ENCODE data around the gene ANXA10. TPM values are rescaled to one million over a fixed set of nuclear protein-coding genes. Genes with fewer than 3 reads are reported as not detected.

Gene ANXA10
- total RNA-seq, 1 experiment from 2014 or later, result not detected

DNA sequence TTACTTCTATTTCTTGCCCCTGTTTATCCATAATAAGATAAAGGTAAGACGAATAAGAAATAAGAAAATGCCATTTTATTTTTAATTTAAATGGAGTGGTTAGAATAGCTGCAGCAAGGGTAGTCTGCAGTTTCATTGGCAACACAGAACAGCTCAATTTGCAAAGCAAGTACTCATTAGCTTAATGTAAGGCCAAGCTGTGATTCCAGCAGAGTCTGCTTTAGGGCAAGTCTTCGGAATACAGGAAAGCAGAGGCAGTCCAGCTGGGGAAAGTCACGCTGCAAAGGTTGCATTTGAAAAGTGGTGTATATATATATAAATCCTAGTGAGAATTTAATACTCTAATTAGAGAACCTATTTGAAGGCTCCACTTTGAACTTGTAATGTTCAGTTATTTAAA is 59.0 kb downstream of the ANXA10 start:
- DNase-seq (ENCODE audit: low spot score) (no peak), ATAC-seq (peak; percentile 90)
- no peaks in the 10 kb centered on the region for H3K27me3 Mint-ChIP-seq (ENCODE audit: low read depth)
- H3K36me3 Mint-ChIP-seq, result no peaks in the 10 kb centered on the region
- no peaks in the 10 kb centered on the region for H3K9me3 Mint-ChIP-seq
- TF ChIP-seq FOXJ3 (CRISPR knock-in tag; IDR thresholded peaks at IDR 0.05; ENCODE audit: borderline replicate concordance), result no peak
- TF ChIP-seq JAZF1 (CRISPR knock-in tag; IDR thresholded peaks at IDR 0.05), result no peak
- TF ChIP-seq ZNF138 (CRISPR knock-in tag; conservative IDR thresholded peaks at IDR 0.05), result no peak
- TF ChIP-seq, protein P1, sequence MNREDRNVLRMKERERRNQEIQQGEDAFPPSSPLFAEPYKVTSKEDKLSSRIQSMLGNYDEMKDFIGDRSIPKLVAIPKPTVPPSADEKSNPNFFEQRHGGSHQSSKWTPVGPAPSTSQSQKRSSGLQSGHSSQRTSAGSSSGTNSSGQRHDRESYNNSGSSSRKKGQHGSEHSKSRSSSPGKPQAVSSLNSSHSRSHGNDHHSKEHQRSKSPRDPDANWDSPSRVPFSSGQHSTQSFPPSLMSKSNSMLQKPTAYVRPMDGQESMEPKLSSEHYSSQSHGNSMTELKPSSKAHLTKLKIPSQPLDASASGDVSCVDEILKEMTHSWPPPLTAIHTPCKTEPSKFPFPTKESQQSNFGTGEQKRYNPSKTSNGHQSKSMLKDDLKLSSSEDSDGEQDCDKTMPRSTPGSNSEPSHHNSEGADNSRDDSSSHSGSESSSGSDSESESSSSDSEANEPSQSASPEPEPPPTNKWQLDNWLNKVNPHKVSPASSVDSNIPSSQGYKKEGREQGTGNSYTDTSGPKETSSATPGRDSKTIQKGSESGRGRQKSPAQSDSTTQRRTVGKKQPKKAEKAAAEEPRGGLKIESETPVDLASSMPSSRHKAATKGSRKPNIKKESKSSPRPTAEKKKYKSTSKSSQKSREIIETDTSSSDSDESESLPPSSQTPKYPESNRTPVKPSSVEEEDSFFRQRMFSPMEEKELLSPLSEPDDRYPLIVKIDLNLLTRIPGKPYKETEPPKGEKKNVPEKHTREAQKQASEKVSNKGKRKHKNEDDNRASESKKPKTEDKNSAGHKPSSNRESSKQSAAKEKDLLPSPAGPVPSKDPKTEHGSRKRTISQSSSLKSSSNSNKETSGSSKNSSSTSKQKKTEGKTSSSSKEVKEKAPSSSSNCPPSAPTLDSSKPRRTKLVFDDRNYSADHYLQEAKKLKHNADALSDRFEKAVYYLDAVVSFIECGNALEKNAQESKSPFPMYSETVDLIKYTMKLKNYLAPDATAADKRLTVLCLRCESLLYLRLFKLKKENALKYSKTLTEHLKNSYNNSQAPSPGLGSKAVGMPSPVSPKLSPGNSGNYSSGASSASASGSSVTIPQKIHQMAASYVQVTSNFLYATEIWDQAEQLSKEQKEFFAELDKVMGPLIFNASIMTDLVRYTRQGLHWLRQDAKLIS (CRISPR knock-in tag; IDR thresholded peaks at IDR 0.05; ENCODE audit: borderline replicate concordance), result no peak
- TF ChIP-seq FOXP1 (CRISPR knock-in tag; IDR thresholded peaks at IDR 0.05; ENCODE audit: borderline replicate concordance), result no peak
- TF ChIP-seq, protein P2, sequence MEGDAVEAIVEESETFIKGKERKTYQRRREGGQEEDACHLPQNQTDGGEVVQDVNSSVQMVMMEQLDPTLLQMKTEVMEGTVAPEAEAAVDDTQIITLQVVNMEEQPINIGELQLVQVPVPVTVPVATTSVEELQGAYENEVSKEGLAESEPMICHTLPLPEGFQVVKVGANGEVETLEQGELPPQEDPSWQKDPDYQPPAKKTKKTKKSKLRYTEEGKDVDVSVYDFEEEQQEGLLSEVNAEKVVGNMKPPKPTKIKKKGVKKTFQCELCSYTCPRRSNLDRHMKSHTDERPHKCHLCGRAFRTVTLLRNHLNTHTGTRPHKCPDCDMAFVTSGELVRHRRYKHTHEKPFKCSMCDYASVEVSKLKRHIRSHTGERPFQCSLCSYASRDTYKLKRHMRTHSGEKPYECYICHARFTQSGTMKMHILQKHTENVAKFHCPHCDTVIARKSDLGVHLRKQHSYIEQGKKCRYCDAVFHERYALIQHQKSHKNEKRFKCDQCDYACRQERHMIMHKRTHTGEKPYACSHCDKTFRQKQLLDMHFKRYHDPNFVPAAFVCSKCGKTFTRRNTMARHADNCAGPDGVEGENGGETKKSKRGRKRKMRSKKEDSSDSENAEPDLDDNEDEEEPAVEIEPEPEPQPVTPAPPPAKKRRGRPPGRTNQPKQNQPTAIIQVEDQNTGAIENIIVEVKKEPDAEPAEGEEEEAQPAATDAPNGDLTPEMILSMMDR (IDR thresholded peaks at IDR 0.05), result no peak
- TF ChIP-seq ATF1 (CRISPR knock-in tag; IDR thresholded peaks at IDR 0.05), result no peak
- TF ChIP-seq, protein P3, sequence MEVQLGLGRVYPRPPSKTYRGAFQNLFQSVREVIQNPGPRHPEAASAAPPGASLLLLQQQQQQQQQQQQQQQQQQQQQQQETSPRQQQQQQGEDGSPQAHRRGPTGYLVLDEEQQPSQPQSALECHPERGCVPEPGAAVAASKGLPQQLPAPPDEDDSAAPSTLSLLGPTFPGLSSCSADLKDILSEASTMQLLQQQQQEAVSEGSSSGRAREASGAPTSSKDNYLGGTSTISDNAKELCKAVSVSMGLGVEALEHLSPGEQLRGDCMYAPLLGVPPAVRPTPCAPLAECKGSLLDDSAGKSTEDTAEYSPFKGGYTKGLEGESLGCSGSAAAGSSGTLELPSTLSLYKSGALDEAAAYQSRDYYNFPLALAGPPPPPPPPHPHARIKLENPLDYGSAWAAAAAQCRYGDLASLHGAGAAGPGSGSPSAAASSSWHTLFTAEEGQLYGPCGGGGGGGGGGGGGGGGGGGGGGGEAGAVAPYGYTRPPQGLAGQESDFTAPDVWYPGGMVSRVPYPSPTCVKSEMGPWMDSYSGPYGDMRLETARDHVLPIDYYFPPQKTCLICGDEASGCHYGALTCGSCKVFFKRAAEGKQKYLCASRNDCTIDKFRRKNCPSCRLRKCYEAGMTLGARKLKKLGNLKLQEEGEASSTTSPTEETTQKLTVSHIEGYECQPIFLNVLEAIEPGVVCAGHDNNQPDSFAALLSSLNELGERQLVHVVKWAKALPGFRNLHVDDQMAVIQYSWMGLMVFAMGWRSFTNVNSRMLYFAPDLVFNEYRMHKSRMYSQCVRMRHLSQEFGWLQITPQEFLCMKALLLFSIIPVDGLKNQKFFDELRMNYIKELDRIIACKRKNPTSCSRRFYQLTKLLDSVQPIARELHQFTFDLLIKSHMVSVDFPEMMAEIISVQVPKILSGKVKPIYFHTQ (CRISPR knock-in tag; IDR thresholded peaks at IDR 0.05), result no peak
- no peak for TF ChIP-seq ZNF671 (CRISPR knock-in tag; IDR thresholded peaks at IDR 0.05)
- TF ChIP-seq, protein P4, sequence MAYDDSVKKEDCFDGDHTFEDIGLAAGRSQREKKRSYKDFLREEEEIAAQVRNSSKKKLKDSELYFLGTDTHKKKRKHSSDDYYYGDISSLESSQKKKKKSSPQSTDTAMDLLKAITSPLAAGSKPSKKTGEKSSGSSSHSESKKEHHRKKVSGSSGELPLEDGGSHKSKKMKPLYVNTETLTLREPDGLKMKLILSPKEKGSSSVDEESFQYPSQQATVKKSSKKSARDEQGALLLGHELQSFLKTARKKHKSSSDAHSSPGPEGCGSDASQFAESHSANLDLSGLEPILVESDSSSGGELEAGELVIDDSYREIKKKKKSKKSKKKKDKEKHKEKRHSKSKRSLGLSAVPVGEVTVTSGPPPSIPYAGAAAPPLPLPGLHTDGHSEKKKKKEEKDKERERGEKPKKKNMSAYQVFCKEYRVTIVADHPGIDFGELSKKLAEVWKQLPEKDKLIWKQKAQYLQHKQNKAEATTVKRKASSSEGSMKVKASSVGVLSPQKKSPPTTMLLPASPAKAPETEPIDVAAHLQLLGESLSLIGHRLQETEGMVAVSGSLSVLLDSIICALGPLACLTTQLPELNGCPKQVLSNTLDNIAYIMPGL (CRISPR knock-in tag; IDR thresholded peaks at IDR 0.05), result no peak
- no peak for TF ChIP-seq GABPB1 (CRISPR knock-in tag; IDR thresholded peaks at IDR 0.05)
- no peak for TF ChIP-seq SMAD4 (CRISPR knock-in tag; IDR thresholded peaks at IDR 0.05)
- TF ChIP-seq, protein P5, sequence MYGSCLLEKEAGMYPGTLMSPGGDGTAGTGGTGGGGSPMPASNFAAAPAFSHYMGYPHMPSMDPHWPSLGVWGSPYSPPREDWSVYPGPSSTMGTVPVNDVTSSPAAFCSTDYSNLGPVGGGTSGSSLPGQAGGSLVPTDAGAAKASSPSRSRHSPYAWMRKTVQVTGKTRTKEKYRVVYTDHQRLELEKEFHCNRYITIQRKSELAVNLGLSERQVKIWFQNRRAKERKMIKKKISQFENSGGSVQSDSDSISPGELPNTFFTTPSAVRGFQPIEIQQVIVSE (CRISPR knock-in tag; IDR thresholded peaks at IDR 0.05; ENCODE audit: borderline replicate concordance), result no peak
- TF ChIP-seq TCF7 (CRISPR knock-in tag; IDR thresholded peaks at IDR 0.05; ENCODE audit: low read depth), result no peak
- peaks cover 35% of the 10 kb centered on the region for H3K4me1 Mint-ChIP-seq
- ChIA-PET POLR2A (no interaction called here), CTCF (no interaction called here)
- H3K27ac Mint-ChIP-seq, result no peak overlapping the region
- H3K4me3 Mint-ChIP-seq, result no peak overlapping the region

Measured in WTC11 (cell line).